GM23338 (cell line): ENCODE measurements around the gene DIRAS2. TPM values are rescaled to one million over a fixed set of nuclear protein-coding genes. Genes with fewer than 3 reads are reported as not detected.

ENCODE experiments used
- ATAC-seq: fragments of 200-7000 bp; cut with Tn5 transposase; 3 replicates; pipeline ENCODE4 v1.9.1; 2020
- DNase-seq: peaks from one replicate; pipeline ENCODE4 v3.0.0-alpha.2; 2015; ENCODE audit warnings: low spot score
- H2AFZ ChIP-seq: fragments of 200-600 bp; sonication (generic); 2 replicates; pipeline ENCODE4 v1.8.0; 2016; ENCODE audit warnings: antibody characterized with exemption, mild to moderate bottlenecking, moderate library complexity
- H3F3A ChIP-seq: fragments of 200-600 bp; sonication (generic); replicated peaks from 2 replicates; pipeline ENCODE4 v1.8.0; 2017; ENCODE audit warnings: antibody characterized with exemption, mixed run types, low read depth
- H3K27ac ChIP-seq: fragments of 200-600 bp; sonication (generic); 2 replicates; pipeline ENCODE4 v1.6.1; 2016; ENCODE audit warnings: low read depth
- H3K27me3 ChIP-seq: fragments of 200-600 bp; sonication (generic); 2 replicates; pipeline ENCODE4 v1.8.0; 2016; ENCODE audit warnings: mild to moderate bottlenecking, mixed run types, moderate library complexity; ENCODE audit not compliant: insufficient read depth
- H3K36me3 ChIP-seq: fragments of 200-600 bp; sonication (generic); 2 replicates; pipeline ENCODE4 v1.8.0; 2016; ENCODE audit warnings: mild to moderate bottlenecking; ENCODE audit not compliant: insufficient read depth
- H3K4me1 ChIP-seq: fragments of 200-600 bp; sonication (generic); 2 replicates; pipeline ENCODE4 v1.8.0; 2016; ENCODE audit warnings: mild to moderate bottlenecking, moderate library complexity; ENCODE audit not compliant: insufficient read depth
- H3K4me2 ChIP-seq: fragments of 200-600 bp; sonication (generic); 2 replicates; pipeline ENCODE4 v1.7.1; 2017; ENCODE audit warnings: mixed run types
- H3K4me3 ChIP-seq: fragments of 200-600 bp; sonication (generic); 2 replicates; pipeline ENCODE4 v1.6.1; 2016; ENCODE audit warnings: mixed run types
- H3K79me2 ChIP-seq: fragments of 200-600 bp; sonication (generic); replicated peaks from 2 replicates; pipeline ENCODE4 v1.8.0; 2017; ENCODE audit warnings: mild to moderate bottlenecking; ENCODE audit not compliant: insufficient read depth
- H3K9me2 ChIP-seq: fragments of 200-600 bp; sonication (generic); 2 replicates; pipeline ENCODE4 v1.8.0; 2017; ENCODE audit not compliant: insufficient read depth
- H4K20me1 ChIP-seq: fragments of 200-600 bp; sonication (generic); replicated peaks from 2 replicates; pipeline ENCODE4 v1.8.0; 2017; ENCODE audit warnings: mild to moderate bottlenecking; ENCODE audit not compliant: insufficient read depth
- H3K27ac Mint-ChIP-seq: 2 replicates; pipeline ENCODE4 v1.8.0; 2020; ENCODE audit warnings: inconsistent platforms, mild to moderate bottlenecking, moderate library complexity, mixed read lengths
- H3K27me3 Mint-ChIP-seq: 3 replicates; pipeline ENCODE4 v1.8.0; 2022; ENCODE audit warnings: low read depth, mild to moderate bottlenecking, moderate library complexity, mixed read lengths, inconsistent platforms; ENCODE audit not compliant: insufficient read depth, poor library complexity
- H3K36me3 Mint-ChIP-seq: 3 replicates; pipeline ENCODE4 v1.8.0; 2021; ENCODE audit warnings: low read depth, mild to moderate bottlenecking, inconsistent platforms, moderate library complexity, mixed read lengths
- H3K4me1 Mint-ChIP-seq: 3 replicates; pipeline ENCODE4 v1.8.0; 2020; ENCODE audit warnings: mild to moderate bottlenecking, inconsistent platforms, mixed read lengths
- H3K4me3 Mint-ChIP-seq: 3 replicates; pipeline ENCODE4 v1.8.0; 2021; ENCODE audit warnings: moderate library complexity, mild to moderate bottlenecking, inconsistent platforms, mixed read lengths
- H3K9me3 Mint-ChIP-seq: 3 replicates; pipeline ENCODE4 v1.8.0; 2020; ENCODE audit warnings: moderate library complexity, mild to moderate bottlenecking, inconsistent platforms, mixed read lengths
- CTCF ChIP-seq, 2 experiments: fragments of 200-600 bp in 1 of 2; sonication (generic) in 1 of 2; conservative IDR thresholded peaks; 2 replicates each; pipeline versions ENCODE4 v1.5.1 to v1.6.1; 2016 to 2017; ENCODE audit warnings: antibody characterized with exemption in 2 of 2, low read depth in 2 of 2, mild to moderate bottlenecking in 2 of 2, moderate library complexity in 1 of 2
- ETS1 ChIP-seq: IDR thresholded peaks from 2 replicates; pipeline ENCODE4 v1.6.1; 2016; ENCODE audit warnings: antibody characterized with exemption
- EZH2 ChIP-seq: fragments of 200-600 bp; sonication (generic); IDR thresholded peaks from one replicate; pipeline ENCODE4 v1.8.0; 2017; ENCODE audit warnings: antibody characterized with exemption, mild to moderate bottlenecking, low read depth; ENCODE audit not compliant: unreplicated experiment
- JUNB ChIP-seq: IDR thresholded peaks from one replicate; pipeline ENCODE4 v1.6.1; 2016; ENCODE audit warnings: antibody characterized with exemption; ENCODE audit not compliant: unreplicated experiment
- NANOG ChIP-seq: IDR thresholded peaks from 2 replicates; pipeline ENCODE4 v1.6.1; 2016; ENCODE audit warnings: antibody characterized with exemption, borderline replicate concordance
- STAT1 ChIP-seq: IDR thresholded peaks from one replicate; pipeline ENCODE4 v1.6.1; 2016; ENCODE audit warnings: antibody characterized with exemption; ENCODE audit not compliant: unreplicated experiment
- ZNF114 ChIP-seq: fragments of 250-450 bp; sonication (Bioruptor Pico); IDR thresholded peaks from 2 replicates; pipeline ENCODE4 v1.5.0; 2020; ENCODE audit warnings: mild to moderate bottlenecking, moderate library complexity
- ZNF331 ChIP-seq: fragments of 250-450 bp; sonication (Bioruptor Pico); IDR thresholded peaks from 2 replicates; pipeline ENCODE4 v1.5.0; 2020; ENCODE audit warnings: low read depth, mild to moderate bottlenecking, moderate library complexity
- polyA plus RNA-seq: library from polyadenylated mRNA; unstranded; fragments of >200 nt; fragmentation: Nextera tagmentation; extraction: Ambion mirVana; gene quantifications from 2 replicates; pipeline ENCODE4 v1.2.1, GENCODE V29; 2016
- total RNA-seq: library from RNA; depleted of rRNA; stranded (reverse); fragments of >200 nt; shearing (Covaris generic); gene quantifications from 2 replicates; pipeline ENCODE4 v1.2.3, GENCODE V29; 2014
- TF ChIP-seq, protein P1 (sequence below): IDR thresholded peaks from one replicate; pipeline ENCODE4 v1.6.1; 2018; ENCODE audit warnings: antibody characterized with exemption; ENCODE audit not compliant: unreplicated experiment
- TF ChIP-seq, protein P2 (sequence below): fragments of 250-450 bp; sonication (Bioruptor Pico); IDR thresholded peaks from 2 replicates; pipeline ENCODE4 v1.5.0; 2020; ENCODE audit warnings: mild to moderate bottlenecking, moderate library complexity

DIRAS2 gene
- total and polyA plus RNA-seq, 2 experiments from 2014 or later, result 0.13 to 0.28 TPM

- Mint-ChIP-seq H3K27me3 (peaks cover 10% of the 10 kb centered on the region), H3K4me1 (peaks cover 18% of the 10 kb centered on the region), H3K36me3 (no peaks in the 10 kb centered on the region), H3K27ac (no peak overlapping the region), H3K4me3 (no peak overlapping the region), H3K9me3 (no peaks in the 10 kb centered on the region)
- Histone ChIP-seq H3K9me2 (no peaks in the 10 kb centered on the region; the same call in 1 of the 2 replicates), H3K27me3 (peaks cover 24% of the 10 kb centered on the region), H3K4me3 (no peak overlapping the region), H4K20me1 (no peaks in the 10 kb centered on the region), H3K79me2 (no peaks in the 10 kb centered on the region), H3K36me3 (no peaks in the 10 kb centered on the region), H3F3A (no peaks in the 10 kb centered on the region), H3K4me2 (no peak overlapping the region), H3K4me1 (peaks cover 17% of the 10 kb centered on the region), H2AFZ (no peak overlapping the region), H3K27ac (no peak overlapping the region)
- DNase-seq (no peak), ATAC-seq (no peak)
- no peak for TF ChIP-seq CTCF (conservative IDR thresholded peaks at IDR 0.05; ENCODE audit: low read depth in 2 of 2)
- TF ChIP-seq, protein P1, sequence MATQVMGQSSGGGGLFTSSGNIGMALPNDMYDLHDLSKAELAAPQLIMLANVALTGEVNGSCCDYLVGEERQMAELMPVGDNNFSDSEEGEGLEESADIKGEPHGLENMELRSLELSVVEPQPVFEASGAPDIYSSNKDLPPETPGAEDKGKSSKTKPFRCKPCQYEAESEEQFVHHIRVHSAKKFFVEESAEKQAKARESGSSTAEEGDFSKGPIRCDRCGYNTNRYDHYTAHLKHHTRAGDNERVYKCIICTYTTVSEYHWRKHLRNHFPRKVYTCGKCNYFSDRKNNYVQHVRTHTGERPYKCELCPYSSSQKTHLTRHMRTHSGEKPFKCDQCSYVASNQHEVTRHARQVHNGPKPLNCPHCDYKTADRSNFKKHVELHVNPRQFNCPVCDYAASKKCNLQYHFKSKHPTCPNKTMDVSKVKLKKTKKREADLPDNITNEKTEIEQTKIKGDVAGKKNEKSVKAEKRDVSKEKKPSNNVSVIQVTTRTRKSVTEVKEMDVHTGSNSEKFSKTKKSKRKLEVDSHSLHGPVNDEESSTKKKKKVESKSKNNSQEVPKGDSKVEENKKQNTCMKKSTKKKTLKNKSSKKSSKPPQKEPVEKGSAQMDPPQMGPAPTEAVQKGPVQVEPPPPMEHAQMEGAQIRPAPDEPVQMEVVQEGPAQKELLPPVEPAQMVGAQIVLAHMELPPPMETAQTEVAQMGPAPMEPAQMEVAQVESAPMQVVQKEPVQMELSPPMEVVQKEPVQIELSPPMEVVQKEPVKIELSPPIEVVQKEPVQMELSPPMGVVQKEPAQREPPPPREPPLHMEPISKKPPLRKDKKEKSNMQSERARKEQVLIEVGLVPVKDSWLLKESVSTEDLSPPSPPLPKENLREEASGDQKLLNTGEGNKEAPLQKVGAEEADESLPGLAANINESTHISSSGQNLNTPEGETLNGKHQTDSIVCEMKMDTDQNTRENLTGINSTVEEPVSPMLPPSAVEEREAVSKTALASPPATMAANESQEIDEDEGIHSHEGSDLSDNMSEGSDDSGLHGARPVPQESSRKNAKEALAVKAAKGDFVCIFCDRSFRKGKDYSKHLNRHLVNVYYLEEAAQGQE, result no peak
Measured at GRCh38 chr9:90640361-90640760, 2.3 kb downstream of the DIRAS2 start.

- Histone ChIP-seq H3K4me2 (no peak overlapping the region), H3K27me3 (peaks cover 15% of the 10 kb centered on the region), H3K4me1 (peaks cover 12% of the 10 kb centered on the region), H2AFZ (no peak overlapping the region), H3K36me3 (no peaks in the 10 kb centered on the region), H4K20me1 (no peaks in the 10 kb centered on the region), H3K79me2 (no peaks in the 10 kb centered on the region), H3K27ac (no peak overlapping the region), H3K9me2 (peaks cover 4% of the 10 kb centered on the region; the same call in 1 of the 2 replicates), H3F3A (no peaks in the 10 kb centered on the region), H3K4me3 (no peak overlapping the region)
- Mint-ChIP-seq H3K27me3 (peaks cover 6% of the 10 kb centered on the region), H3K36me3 (no peaks in the 10 kb centered on the region), H3K27ac (no peak overlapping the region), H3K4me3 (no peak overlapping the region), H3K9me3 (no peaks in the 10 kb centered on the region), H3K4me1 (peaks cover 12% of the 10 kb centered on the region; the same call in 2 of the 3 replicates)
- ATAC-seq (no peak), DNase-seq (no peak)
- TF ChIP-seq, protein P2, sequence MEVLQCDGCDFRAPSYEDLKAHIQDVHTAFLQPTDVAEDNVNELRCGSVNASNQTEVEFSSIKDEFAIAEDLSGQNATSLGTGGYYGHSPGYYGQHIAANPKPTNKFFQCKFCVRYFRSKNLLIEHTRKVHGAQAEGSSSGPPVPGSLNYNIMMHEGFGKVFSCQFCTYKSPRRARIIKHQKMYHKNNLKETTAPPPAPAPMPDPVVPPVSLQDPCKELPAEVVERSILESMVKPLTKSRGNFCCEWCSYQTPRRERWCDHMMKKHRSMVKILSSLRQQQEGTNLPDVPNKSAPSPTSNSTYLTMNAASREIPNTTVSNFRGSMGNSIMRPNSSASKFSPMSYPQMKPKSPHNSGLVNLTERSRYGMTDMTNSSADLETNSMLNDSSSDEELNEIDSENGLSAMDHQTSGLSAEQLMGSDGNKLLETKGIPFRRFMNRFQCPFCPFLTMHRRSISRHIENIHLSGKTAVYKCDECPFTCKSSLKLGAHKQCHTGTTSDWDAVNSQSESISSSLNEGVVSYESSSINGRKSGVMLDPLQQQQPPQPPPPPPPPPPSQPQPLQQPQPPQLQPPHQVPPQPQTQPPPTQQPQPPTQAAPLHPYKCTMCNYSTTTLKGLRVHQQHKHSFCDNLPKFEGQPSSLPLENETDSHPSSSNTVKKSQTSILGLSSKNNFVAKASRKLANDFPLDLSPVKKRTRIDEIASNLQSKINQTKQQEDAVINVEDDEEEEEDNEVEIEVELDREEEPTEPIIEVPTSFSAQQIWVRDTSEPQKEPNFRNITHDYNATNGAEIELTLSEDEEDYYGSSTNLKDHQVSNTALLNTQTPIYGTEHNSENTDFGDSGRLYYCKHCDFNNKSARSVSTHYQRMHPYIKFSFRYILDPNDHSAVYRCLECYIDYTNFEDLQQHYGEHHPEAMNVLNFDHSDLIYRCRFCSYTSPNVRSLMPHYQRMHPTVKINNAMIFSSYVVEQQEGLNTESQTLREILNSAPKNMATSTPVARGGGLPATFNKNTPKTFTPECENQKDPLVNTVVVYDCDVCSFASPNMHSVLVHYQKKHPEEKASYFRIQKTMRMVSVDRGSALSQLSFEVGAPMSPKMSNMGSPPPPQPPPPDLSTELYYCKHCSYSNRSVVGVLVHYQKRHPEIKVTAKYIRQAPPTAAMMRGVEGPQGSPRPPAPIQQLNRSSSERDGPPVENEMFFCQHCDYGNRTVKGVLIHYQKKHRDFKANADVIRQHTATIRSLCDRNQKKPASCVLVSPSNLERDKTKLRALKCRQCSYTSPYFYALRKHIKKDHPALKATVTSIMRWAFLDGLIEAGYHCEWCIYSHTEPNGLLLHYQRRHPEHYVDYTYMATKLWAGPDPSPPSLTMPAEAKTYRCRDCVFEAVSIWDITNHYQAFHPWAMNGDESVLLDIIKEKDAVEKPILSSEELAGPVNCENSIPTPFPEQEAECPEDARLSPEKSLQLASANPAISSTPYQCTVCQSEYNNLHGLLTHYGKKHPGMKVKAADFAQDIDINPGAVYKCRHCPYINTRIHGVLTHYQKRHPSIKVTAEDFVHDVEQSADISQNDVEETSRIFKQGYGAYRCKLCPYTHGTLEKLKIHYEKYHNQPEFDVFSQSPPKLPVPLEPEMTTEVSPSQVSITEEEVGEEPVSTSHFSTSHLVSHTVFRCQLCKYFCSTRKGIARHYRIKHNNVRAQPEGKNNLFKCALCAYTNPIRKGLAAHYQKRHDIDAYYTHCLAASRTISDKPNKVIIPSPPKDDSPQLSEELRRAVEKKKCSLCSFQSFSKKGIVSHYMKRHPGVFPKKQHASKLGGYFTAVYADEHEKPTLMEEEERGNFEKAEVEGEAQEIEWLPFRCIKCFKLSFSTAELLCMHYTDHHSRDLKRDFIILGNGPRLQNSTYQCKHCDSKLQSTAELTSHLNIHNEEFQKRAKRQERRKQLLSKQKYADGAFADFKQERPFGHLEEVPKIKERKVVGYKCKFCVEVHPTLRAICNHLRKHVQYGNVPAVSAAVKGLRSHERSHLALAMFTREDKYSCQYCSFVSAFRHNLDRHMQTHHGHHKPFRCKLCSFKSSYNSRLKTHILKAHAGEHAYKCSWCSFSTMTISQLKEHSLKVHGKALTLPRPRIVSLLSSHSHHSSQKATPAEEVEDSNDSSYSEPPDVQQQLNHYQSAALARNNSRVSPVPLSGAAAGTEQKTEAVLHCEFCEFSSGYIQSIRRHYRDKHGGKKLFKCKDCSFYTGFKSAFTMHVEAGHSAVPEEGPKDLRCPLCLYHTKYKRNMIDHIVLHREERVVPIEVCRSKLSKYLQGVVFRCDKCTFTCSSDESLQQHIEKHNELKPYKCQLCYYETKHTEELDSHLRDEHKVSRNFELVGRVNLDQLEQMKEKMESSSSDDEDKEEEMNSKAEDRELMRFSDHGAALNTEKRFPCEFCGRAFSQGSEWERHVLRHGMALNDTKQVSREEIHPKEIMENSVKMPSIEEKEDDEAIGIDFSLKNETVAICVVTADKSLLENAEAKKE (CRISPR knock-in tag), result no peak
- no peak for TF ChIP-seq ETS1
- TF ChIP-seq EZH2, result no peak
- no peak for TF ChIP-seq ZNF331
- TF ChIP-seq ZNF114 (CRISPR knock-in tag), result no peak
- TF ChIP-seq STAT1, result no peak
- no peak for TF ChIP-seq JUNB
- TF ChIP-seq NANOG, result no peak
Measured at GRCh38 chr9:90637626-90638025, 5.0 kb downstream of the DIRAS2 start.
